Activated naive CD8-positive, alpha-beta T cell treated with anti-CD3 and anti-CD28 coated beads, Interleukin-2, amount 50 U/mL, for 16 hours (primary cell): Measurements from ENCODE around the gene ITSN2.
A peak's percentile ranks its signal among the peaks of the same experiment; 100 is the strongest.
"Not testable (repeated sequence)": the region's sequence is repeated elsewhere in the genome, so short reads cannot be mapped to it uniquely, and the experiment has no call there.

Experiments used
- DNase-seq: peaks from one replicate; pipeline ENCODE4 v3.0.0-alpha.2; 2020; ENCODE audit warnings: low read depth, low spot score

ITSN2 gene

DNA sequence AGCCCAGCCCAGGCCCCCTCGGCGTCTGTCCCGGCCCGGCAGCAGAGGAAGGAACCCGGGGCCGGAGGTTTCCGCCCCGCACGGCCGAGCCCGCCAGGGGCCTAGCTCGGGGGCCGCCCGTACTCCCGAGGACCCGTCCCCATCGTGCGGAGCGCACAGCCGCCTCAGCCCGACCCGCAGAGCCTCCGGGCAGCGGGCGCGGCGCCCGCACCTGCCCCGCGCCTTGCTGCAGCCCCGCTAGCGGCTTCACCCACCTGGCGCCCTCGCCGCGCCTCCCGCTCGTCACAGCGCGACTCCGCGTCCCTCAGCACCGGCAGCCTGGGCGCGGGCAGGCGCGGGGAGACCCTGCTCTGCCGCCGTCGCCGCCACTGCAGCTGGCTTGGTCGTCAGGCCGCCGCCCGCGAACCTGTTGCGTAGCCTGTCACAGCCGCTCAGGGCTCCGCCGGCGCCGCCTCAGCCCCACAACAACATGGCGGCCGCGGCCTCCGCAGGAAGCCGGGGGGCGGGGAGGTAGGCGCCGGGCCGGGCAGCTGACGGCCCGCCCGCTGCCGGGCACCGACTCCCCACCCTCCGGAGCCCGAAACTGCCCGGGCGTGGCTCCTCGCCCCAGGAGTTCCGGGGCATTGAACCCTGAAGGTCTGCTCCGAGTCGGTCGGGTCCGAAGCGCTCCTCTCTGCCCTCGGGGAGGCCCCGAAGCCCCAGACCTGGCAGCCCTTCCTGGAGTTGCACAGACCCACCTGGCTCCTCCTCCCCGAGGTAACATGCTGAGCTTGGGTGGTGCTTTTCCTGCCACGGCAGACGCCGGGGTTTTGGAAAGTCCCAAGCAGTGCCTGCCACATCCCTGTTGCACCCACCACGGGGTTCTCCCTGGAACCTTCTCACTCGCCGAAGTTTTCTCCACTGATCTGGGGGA lies at the start of gene ITSN2:
TSS of gene ITSN2 (minus strand) at position 487 of the 913 bp plus-strand sequence. CDS start 32,454 bp downstream, outside the sequence.
- DNase-seq, result peak; percentile 63

DNA sequence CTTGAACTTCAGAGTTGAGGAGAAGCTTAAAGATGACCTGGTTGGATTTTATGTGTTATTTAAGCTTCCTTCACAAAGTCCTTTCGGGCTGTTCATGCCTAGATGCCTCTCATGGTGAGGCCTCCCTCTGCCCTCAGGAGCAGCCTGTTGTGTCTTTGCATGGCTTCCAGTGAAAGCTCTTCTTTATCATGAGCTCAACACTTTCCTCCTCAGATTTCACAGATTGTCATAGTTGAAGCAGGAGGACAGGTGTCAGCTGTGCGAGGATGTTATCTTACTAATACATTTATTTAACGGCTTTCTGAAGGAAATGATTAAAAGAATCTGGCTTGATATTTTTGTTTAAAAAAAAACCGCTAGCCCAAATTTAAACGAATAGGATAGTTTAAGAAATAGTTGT lies 48.8 kb upstream of the ITSN2 start:
- DNase-seq, result no peak

DNA sequence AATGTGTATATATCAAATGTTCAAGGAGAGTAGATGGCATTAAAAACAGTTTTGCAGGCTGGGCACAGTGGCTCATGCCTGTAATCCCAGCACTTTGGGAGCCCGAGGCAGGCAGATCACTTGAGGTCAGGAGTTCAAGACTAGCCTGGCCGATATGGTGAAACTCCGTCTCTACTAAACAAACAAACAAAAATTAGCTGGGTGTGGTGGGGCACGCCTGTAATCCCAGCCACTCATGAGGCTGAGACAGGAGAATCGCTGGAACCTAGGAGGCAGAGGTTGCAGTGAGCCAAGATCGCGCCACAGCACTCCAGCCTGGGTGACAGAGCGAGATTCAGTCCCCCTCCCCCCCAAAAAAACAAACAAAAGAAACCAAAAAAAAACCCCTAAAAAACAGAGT lies 48.4 kb upstream of the ITSN2 start:
- not testable (repeated sequence) for DNase-seq

DNA sequence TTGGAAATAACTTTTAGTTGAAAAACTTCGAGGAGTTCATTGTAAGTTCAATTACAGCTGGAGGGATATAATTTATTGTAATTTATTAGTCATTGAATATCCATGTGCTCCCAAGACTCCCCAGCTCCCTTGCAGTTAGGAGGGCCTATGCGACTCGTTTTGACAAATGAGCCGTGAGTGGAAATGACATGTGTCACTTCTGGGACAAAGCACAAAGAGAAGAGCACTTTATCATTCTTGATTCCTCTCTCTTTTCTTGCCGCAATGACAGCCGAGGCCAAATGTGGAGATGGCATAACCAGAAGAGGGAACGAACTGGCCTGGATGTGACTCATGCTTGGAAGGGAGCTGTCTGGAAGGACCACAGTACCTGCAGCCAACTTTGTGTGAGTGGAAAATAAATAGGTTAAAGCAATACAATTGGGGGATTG lies 44.2 kb upstream of the ITSN2 start:
- no peak for DNase-seq

DNA sequence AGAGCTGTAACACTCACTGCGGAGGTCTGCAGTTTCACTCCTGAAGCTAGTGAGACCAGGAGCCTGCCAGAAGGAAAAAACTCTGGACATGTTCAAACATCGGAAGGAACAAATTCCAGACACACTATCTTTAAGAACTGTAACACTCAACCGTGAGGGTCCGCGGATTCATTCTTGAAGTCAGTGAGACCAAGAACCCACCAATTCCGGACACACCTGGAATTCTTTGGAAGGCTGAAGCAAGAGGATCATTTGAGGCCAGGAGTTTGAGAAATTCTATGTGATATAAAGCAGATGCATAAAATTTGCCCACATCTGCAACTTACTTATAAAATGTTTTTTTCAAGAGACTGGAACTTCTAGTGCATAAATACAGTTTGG lies 43.5 kb upstream of the ITSN2 start:
- no peak for DNase-seq

DNA sequence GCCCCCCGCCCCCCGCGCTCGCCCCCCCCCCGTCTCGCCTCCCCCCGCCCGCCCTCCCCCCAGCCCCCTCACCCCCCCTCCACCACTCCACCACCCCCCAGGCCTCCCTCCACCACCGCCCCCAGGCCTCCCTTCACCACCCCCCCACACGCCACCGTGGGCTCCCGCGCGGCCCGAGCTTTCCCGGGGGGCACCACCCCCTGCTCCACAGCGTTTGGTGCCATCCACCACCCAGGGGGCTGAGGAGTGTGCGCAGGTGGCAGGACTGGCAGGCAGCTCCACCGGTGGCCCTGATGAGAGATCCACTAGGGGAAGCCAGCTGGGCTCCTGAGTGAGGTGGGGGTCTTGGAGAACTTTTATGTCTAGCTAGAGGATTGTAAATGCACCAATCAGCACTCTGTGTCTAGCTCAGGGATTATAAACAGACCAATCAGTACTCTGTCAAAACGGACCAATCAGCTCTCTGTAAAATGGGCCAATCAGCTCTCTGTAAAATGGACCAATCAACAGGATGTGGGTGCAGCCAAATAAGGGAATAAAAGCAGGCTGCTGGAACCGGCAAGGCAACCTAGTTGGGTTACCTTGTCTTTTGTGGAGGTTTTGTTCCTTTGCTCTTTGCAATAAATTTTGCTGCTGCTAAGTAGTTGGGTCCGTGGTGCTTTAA lies 43.0 kb upstream of the ITSN2 start:
- no peak for DNase-seq

DNA sequence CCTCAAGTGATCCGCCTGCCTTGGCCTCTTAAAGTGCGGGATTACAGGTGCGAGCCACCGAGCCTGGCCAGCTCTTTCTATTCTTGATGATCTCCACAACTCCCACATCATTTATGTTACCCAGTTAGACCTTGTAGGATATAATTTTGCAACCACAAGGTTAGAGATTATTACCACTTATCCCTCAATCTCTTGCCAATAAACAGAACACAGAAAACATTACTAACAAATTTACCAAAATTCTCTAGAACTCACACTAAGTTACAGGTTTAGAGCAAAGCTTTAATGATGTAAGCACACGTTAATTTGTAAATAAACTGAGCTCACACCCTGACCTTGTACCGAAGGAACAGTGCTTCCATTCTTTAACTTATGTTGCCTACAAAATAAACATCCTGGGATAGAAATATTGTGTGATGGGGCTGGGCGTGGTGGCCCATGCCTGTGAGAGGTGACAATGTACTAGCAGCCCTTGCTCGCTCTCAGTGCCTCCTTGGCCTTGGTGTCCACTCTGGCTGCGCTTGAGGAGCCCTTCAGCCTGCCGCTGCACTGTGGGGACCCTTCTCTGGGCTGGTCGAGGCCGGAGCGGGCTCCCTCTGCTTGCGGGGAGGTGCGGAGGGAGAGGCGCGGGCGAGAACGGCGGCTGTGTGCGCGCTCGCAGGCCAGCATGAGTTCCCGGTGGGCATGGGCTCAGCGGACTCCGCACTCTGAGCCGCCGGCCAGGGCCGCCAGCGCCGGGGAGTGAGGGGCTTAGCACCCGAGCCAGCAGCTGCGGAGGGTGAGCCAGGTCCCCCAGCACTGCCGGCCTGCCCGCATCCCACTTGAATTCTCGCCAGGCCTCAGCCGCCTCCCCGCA lies 42.1 kb upstream of the ITSN2 start:
- DNase-seq, result no peak

DNA sequence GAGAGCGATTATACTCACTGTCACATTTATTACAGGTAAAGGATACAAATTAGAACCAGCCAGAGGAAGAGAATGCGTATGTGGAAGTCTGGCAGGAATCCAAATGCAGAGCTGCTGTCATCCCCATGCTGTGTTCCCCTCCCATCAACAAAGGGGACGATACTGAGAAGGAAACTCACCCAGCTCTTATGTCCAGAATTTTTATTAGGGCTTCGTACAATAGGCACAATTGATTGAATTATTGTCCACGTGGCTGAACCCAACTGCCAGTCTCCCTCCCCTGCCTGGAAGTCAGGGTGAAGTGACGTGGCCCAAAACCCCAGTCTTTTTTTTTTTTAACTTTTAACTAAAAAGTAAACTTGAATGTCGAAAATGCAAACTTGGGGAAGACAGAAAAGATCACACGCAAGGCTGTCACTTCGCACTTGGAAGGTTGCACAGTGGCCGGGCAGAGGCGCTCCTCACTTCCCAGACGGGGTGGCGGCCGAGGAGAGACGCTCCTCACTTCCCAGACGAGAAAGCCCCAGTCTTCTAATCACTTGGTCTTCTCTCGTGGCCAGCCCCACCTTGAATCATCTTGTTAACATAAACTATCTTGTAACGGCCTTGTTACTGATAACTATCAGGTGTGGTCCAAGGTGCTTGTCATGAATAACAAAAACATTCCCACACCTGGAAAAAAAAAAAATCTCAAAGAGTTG lies 40.0 kb upstream of the ITSN2 start:
- DNase-seq, result no peak

DNA sequence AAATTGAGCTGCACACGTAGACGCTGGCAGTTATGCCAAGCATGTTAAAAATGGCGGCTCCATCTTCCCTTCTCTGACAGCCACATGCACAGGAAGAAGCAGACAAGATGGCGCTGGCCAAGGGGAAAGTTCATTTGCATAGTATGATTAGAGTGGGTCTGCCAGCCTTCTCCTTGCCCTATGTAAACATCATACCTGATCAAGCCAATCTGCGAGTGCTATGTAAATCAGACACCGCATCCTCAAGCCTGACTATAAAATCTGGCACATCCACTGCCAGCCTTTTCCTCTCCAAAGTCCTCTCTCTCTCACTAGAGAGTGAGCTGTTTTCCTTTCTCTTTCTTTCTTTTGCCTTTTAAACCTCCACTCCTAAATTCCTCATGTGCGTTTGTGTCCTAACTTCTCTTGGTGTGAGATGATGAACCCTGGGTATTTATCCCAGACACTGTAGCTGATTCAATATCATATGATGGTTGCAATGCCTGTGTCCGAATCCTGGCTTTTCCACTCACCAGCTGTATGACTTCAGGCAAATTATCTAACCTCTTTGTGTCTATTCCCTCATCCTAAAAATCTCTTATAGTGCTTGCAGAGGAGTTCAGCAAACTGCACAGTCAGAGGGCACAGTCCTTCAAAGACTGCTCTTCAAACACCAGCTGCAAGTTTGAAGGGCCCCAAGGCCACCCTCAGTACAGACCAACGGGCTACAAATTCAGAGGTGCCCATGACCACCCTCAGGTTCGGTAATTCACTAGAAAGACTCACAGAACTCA lies 39.3 kb upstream of the ITSN2 start:
- no peak for DNase-seq

DNA sequence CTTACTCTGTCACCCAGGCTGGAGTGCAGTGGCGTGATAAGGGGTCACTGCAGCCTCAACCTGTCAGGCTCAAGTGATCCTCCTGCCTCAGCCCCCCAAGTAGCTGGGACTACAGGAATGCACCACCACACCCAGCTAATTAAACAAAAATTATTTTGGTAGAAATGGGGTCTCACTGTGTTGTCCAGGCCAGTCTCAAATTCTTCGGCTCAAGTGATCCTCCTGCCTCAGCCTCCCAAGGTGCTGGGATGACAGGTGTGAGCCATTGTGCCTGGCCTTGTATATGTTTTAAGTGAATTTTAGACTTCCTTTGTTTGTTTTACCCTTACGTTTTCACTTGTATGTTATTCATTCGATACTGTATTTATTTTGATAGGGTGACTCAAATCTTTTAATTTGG lies 34.7 kb upstream of the ITSN2 start:
- no peak for DNase-seq

DNA sequence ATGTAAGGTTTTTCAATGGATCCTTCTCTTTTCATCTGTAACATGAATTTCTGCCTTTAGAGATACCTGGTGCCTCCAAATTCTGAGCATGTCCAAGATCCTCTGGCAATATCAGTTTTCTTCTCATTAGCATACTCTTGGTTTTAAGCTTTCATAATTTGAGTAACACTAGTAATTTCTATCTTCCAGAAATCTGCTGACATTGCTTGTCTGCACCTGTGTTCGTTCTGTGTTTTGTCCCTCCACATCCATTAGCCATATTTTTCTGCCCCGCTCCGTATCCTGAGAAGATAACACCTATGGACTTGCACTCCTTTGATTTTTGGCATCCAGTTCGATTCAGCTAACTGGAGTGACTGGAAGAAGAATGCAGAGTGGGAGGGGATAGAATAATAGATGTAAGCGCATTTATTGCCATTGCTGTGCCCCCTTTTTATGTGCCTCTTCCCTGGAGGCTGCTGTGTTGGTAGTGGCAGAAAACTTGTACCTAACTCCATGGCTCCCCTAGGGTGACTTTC lies 32.3 kb upstream of the ITSN2 start:
- DNase-seq, result no peak

DNA sequence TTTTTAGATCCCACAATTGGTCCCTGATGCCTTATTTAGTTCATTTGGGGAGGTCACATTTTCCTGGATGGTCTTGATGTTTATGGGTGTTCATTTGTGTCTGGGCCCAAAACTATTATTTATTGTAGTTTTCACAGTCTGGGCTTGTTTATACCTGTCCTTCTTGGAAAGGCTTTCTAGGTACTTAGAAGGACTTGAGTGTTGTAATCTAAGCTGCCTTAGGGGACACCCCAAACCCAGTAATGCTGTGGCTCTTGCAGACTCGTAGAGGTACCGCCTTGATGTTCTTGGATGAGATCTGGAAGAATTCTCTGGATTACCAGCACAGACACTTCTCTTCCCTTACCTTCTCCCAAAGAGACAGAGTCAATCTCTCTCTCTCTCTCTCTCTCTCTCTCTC lies 25.0 kb upstream of the ITSN2 start:
- no peak for DNase-seq

DNA sequence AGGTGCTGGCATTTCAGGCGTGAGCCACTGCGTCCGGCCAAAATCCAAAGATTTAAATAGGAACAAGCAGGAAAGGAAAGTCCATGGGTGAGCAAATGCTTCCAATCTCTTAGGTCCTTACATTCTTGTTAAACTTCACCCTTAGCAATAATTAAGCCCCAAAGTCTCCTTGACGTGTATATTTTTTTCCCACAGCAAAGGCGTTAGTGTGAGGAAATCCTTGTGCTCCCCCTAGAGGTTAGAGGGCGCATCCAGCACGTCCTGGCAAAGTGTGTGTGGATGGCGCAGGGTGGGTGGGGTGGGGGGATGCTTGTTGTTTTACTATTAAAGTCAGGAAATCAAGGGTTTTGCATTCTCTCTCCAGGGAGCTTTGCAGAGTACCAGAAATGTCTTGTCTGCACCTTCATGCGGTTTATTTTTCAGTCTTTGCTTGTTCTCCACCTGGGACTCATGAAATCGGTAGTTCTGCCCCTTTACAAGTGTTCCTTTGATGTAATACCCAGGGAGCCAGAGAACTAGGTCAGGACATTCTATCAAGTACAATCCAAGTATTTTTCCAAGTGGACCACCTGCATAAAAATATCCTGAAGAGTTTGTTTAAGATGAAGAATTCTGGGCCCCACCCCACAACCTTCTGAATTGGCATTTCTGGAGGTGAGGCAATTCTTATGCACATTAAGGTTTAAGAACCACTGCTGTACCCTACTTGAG lies 22.2 kb upstream of the ITSN2 start:
- DNase-seq, result no peak

DNA sequence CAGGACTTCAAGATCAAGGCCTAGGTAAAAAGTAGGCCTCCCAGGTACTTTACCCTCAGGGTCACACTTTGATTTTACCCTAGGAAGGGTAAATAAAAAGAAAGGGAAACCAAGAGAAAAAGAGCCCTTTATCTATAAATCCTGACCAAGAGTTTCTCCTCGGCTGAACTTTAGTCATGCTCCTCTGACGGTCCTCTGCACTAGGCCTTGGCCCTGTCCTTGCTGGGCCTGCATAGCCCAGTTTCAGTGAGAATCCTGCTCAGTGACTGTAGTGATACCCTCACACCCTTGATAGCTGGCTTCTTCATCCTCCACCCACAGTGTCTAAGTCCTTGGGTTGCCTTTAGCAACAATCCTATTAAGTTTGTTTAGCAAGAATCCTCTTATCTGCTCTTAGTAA lies 20.5 kb upstream of the ITSN2 start:
- DNase-seq, result no peak

DNA sequence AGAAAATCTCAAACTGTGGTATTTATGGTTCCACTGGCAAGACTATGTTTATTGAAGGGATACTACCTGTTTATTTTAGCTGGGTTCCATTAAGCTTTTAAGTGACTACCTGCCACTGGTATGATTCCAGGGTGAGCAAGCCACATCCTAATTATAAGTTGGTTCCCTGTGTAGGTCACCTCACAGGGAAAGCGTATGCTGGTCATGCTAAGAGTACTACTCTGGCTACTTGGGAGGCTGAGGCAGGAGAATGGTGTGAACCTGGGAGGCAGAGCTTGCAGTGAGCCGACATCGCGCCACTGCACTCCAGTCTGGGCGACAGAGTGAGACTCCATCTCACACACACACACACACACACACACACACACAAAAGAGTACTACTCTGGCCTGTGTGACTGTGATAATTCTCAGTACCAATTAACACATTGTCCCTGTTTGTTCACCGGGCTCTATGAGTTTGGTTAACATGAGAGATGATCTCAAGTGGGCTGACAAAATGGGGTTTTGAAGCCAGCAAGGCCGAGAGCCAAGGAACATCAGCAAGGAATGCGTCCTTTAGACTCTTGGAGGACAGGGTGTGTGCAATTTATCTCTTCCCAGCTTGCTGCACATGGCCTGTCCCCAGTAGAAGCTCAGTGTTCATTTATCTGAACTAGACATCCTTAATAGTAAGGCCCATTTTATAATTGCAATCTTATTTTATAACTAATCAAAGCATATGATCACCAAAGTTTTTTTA lies 15.2 kb upstream of the ITSN2 start:
- no peak for DNase-seq

DNA sequence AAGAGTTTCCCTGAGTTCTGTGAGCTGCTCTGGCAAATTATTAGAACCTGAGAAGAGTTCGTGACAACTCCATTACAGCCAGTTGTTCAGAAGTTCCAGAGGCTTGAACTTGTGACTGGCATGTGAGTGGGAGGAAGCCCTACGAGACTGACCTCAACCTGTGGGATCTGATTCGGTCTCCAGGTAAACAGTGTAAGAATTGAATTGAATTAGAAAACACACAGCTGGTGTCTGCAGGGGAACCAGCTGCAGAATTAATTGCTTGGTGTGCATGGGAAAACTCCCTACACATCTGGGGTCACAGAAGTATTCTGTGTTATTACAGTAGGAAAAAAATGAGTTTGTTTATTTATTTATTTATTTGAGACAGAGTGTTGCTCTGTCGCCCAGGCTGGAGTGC lies 14.0 kb upstream of the ITSN2 start:
- DNase-seq, result no peak

DNA sequence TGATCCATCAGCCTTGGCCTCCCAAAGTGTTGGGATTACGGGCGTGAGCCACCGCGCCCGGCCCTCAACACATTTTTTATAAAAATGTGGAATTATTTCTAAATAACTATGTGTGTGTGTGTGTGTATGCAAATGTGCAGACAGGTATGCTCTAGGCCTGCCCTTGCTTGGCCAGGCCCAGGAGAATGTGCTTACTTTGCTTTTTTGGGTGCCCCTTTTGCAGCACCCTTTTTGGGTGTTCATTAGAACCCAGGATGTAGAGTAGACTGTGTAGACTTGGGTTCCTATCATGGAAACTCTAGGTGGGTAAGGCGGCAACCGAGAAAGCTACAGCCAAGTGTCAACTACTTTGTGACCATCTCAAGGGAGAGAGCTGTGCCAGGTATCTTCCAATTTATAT lies 11.7 kb upstream of the ITSN2 start:
- DNase-seq, result no peak

DNA sequence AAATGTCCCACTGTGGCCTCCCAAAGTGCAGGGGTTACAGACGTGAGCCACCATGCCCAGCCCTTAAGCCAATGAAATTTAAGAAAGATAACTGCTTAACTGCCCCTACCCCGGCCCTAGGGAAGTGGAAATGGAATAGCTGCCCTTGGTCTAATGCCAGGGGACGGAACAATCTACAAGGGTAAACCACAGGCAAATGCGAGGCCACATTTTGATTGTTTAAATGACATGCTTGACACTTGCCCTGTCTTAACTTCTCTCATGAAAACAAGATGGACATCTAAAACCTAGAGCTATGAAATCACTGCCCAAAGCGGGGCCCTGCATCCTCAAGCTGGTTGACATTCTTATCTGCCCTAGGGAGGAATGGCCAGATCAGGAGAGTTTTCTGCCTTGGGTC lies 5.5 kb upstream of the ITSN2 start:
- no peak for DNase-seq

DNA sequence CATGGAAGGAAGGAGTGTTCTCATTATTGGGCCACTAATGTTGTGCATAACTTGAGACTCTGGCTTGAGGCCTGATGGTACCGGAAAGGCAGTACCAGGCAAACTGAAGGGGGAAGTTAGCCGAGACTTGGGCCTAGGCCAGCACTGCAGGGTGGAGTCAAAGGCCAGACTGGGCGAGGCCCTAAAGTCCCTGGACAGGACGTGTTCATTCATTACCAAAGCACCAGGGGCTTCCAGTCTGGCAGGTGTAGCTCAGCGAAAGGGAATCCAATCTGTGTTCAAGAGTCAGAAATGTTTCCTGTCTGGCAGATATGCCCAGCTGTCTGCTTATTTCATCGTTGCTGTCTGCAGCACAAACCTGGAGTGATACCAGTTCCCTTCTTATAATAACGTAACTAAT lies 4.7 kb upstream of the ITSN2 start:
- DNase-seq, result no peak
